Effector memory CD4-positive, alpha-beta T cell (primary cell): ENCODE results near the gene HMCN1.

Experiments
- DNase-seq, 3 donors: peaks; one replicate each; pipeline ENCODE4 v3.0.0-alpha.2; 2020
- H3K27ac ChIP-seq: 2 replicates; pipeline ENCODE4 v1.7.0; 2013; ENCODE audit warnings: mild to moderate bottlenecking, low read length, moderate library complexity; ENCODE audit not compliant: insufficient read depth, poor library complexity, severe bottlenecking
- H3K27me3 ChIP-seq: replicated peaks from 2 replicates; pipeline ENCODE4 v1.7.0; 2013; ENCODE audit warnings: mild to moderate bottlenecking, low read length; ENCODE audit not compliant: insufficient read depth, control insufficient read depth, poor library complexity, severe bottlenecking
- H3K36me3 ChIP-seq: 2 replicates; pipeline ENCODE4 v1.7.0; 2013; ENCODE audit warnings: mild to moderate bottlenecking, low read length, moderate library complexity; ENCODE audit not compliant: control insufficient read depth, insufficient read depth
- H3K4me1 ChIP-seq: 2 replicates; pipeline ENCODE4 v1.7.0; 2013; ENCODE audit warnings: low read length, mild to moderate bottlenecking; ENCODE audit not compliant: control insufficient read depth, insufficient read depth, poor library complexity, severe bottlenecking
- H3K4me3 ChIP-seq: 2 replicates; pipeline ENCODE4 v1.7.0; 2013; ENCODE audit warnings: low read length, low read depth, mild to moderate bottlenecking; ENCODE audit not compliant: insufficient read depth, poor library complexity, severe bottlenecking
- H3K9me3 ChIP-seq: 2 replicates; pipeline ENCODE4 v1.7.0; 2013; ENCODE audit warnings: mild to moderate bottlenecking, low read length, moderate library complexity; ENCODE audit not compliant: control insufficient read depth

HMCN1 gene

DNA sequence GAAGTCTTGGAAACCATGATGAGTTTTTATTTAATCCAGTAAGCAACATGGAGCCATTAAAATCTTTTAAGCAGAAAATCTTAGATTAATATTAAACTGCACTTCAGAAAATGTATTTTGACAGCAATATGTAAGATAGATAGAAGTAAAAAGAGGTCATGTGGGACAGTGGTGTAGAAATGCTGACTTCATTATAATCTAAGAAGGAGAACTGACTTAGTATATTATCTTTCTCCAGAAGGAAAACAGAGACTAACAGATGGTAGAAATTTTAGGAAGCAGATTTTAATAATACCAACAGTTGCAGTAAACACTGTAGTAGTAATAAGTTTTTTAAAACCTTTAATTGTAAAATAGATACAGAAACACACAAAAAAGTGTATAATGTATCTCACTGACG is 367.9 kb downstream of the HMCN1 start:
- no peak for DNase-seq
- Histone ChIP-seq H3K9me3 (no peaks in the 10 kb centered on the region), H3K4me3 (no peak overlapping the region)

DNA sequence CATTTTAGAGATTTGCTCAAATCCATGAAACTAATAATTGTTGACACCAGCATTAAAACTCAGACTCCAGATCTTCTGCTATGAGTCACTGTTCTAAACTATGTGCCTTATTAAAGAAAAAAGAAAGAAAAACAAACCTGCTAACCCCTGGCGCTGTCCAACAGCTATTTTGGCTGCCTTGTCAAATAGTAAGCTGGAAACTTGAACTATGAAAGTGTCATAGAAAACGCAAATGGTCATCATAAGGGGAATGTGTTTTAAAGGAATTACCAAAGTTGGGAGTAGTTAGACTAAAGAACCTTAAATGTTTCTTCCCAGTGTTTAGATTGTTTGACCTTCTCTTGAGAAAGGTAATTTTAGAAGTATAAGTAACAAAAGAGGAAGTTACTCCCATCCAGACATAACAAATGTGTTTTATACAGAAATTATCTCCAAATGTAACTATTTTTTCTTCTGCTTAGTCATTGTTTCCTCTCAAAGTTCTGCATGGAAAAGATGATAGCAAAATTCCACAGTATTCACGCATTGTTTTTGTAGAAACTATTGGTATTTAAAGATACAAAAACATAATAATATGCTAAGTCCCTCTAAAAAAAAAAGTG is 368.5 kb downstream of the HMCN1 start:
- DNase-seq: no peak
- Histone ChIP-seq H3K4me3 (no peak overlapping the region), H3K27me3 (no peaks in the 10 kb centered on the region), H3K36me3 (no peaks in the 10 kb centered on the region), H3K27ac (no peak overlapping the region), H3K9me3 (no peaks in the 10 kb centered on the region), H3K4me1 (no peaks in the 10 kb centered on the region)

More for the DNA sequence above, 367.9 kb downstream of the HMCN1 start:
- Histone ChIP-seq H3K4me1 (no peaks in the 10 kb centered on the region), H3K27me3 (no peaks in the 10 kb centered on the region), H3K27ac (no peak overlapping the region), H3K36me3 (no peaks in the 10 kb centered on the region)

DNA sequence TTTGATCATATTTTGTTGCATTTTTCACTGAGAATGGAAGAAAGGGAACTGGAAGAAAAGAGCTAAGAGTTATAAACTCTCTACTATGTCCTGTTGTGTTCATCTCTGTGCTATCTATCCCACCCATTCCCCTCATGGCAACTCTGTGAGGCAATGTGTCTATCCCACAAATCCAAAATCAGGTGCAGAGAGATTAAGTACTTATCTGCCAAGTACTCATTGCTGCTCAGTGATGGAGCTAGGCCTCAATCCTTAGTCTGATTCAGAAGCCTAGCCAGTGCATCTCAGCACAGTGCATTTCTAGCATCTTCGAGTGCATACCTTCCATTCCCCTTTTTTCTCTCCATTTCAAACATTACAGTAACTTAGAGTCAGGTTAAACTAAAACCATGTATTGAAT is 370.3 kb downstream of the HMCN1 start:
- Histone ChIP-seq H3K36me3 (no peaks in the 10 kb centered on the region), H3K4me3 (no peak overlapping the region), H3K27ac (no peak overlapping the region), H3K9me3 (no peaks in the 10 kb centered on the region), H3K4me1 (no peaks in the 10 kb centered on the region), H3K27me3 (no peaks in the 10 kb centered on the region)
- no peak for DNase-seq

DNA sequence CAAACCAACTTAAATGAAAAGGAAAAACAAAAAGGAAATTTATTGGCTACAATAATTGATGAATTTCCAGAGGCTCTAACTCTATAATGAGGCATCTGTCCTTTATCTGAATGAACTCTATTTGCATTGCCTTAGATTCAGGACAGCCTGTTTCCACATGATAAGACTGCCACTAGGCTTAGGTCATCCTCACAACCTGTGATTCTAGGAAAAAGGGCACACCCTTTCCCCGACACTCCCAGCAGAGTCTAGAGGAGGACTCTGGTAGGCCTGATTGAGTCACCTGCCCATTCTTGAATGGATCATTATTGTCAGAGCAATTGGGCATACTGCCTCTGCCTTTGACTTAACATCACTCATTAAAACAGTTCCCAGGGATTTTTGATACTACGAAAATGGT is 378.1 kb downstream of the HMCN1 start:
- Histone ChIP-seq H3K9me3 (no peaks in the 10 kb centered on the region), H3K36me3 (no peaks in the 10 kb centered on the region), H3K27ac (no peak overlapping the region), H3K27me3 (no peaks in the 10 kb centered on the region), H3K4me1 (no peaks in the 10 kb centered on the region), H3K4me3 (no peak overlapping the region)
- no peak for DNase-seq

DNA sequence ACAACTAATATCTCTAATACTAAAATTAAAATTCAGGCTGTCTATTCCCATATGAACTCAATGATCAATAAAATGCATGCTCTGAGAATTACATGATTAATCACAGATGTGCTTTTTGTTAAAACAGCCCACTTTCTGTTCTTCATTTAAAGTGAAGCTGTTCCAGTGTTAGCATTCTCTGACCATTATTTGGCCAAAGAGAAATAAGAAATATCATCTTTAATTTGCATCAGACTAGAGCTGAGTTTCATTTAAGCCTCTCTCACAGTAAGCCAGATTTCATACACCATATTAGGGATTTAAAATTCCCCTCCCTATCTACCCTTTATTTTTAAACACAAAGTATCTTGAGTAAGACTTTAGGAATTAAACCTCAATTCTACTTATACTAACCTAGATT is 379.3 kb downstream of the HMCN1 start:
- H3K36me3 ChIP-seq: no peaks in the 10 kb centered on the region
- DNase-seq: no peak
- H3K9me3 ChIP-seq: no peaks in the 10 kb centered on the region
- H3K27ac ChIP-seq: no peak overlapping the region
- H3K27me3 ChIP-seq: no peaks in the 10 kb centered on the region
- no peaks in the 10 kb centered on the region for H3K4me1 ChIP-seq
- H3K4me3 ChIP-seq: no peak overlapping the region

DNA sequence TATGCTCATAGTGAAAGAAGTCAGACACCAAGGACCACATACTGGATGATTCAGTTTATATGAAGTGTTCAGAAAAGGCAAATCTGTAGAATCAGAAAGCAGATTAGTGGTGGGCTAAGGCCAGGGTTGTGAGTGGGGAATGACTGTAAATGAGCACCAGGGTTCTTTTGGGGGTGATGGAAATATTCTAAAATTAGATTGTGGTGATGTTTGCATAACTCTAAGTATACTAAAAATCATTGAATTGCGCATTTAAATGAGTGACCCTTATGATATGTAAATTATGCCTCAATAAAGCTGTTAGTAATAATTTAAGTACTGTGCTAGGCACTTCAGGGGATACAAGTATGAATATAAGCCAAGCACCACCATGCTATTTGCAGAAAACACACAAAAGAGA is 384.5 kb downstream of the HMCN1 start:
- Histone ChIP-seq H3K36me3 (no peaks in the 10 kb centered on the region), H3K9me3 (no peaks in the 10 kb centered on the region), H3K4me3 (no peak overlapping the region), H3K4me1 (no peaks in the 10 kb centered on the region), H3K27ac (no peak overlapping the region), H3K27me3 (no peaks in the 10 kb centered on the region)
- no peak for DNase-seq

DNA sequence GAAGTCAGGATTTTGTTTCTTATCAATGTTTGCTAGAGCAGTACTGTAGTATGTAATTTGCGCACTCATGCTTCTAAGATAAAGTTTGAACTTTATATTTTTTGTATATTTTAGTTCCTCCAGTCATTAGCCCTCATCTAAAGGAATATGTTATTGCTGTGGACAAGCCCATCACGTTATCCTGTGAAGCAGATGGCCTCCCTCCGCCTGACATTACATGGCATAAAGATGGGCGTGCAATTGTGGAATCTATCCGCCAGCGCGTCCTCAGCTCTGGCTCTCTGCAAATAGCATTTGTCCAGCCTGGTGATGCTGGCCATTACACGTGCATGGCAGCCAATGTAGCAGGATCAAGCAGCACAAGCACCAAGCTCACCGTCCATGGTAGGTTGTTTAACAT is 388.6 kb downstream of the HMCN1 start:
- no peak overlapping the region for H3K27ac ChIP-seq
- H3K4me3 ChIP-seq: no peak overlapping the region
- H3K9me3 ChIP-seq: no peaks in the 10 kb centered on the region
- no peaks in the 10 kb centered on the region for H3K4me1 ChIP-seq
- DNase-seq: no peak
- no peaks in the 10 kb centered on the region for H3K36me3 ChIP-seq
- H3K27me3 ChIP-seq: no peaks in the 10 kb centered on the region

DNA sequence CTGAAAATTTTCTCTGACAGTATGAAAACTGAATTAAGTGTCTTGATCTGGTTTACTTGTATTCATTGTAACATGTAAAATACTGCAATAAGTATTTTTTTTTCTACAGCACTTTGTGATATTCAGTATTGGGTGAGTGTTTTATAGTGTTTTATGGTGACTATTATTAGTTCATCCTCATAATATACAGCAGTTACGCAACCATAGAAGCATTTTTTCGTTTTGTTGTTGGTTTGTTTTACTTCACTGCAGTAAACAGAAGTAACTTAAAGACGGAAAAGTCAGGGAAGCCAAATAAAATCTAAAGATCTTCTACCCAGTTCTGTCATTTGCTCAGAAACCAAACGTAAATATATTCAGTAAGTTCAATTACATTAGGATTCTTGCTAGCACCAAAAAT is 390.8 kb downstream of the HMCN1 start:
- Histone ChIP-seq H3K4me3 (no peak overlapping the region), H3K36me3 (no peaks in the 10 kb centered on the region), H3K27me3 (no peaks in the 10 kb centered on the region), H3K9me3 (no peaks in the 10 kb centered on the region), H3K4me1 (no peaks in the 10 kb centered on the region), H3K27ac (no peak overlapping the region)
- DNase-seq: no peak

DNA sequence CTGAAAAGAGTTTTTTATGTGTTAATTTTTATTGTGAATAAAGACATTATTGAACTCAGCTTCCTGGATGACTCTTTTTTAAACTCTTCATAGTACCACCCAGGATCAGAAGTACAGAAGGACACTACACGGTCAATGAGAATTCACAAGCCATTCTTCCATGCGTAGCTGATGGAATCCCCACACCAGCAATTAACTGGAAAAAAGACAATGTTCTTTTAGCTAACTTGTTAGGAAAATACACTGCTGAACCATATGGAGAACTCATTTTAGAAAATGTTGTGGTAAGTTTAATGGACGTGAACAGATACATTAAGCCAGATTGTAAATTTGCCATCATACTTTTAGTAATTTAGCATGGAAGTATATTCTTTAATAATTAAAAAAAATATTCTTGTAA is 391.3 kb downstream of the HMCN1 start:
- H3K9me3 ChIP-seq: no peaks in the 10 kb centered on the region
- no peak overlapping the region for H3K4me3 ChIP-seq
- H3K27ac ChIP-seq: no peak overlapping the region
- no peaks in the 10 kb centered on the region for H3K27me3 ChIP-seq
- no peaks in the 10 kb centered on the region for H3K36me3 ChIP-seq
- no peaks in the 10 kb centered on the region for H3K4me1 ChIP-seq
- no peak for DNase-seq

DNA sequence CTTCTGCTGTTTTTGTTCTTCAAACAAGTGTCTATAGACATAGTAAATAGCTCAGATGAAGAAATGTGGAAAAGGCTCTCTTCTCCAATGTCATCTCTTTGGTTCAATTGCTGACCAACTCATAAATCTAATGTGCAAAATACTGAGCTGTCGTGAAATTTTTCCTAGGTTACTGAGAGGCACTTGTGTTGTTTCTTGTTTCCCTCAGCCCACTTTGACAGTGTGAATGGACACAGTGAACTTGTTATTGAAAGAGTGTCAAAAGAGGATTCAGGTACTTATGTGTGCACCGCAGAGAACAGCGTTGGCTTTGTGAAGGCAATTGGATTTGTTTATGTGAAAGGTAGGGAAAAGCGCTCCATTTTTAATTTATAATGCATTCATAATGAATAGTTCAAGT is 395.6 kb downstream of the HMCN1 start:
- Histone ChIP-seq H3K9me3 (no peaks in the 10 kb centered on the region), H3K4me1 (no peaks in the 10 kb centered on the region), H3K36me3 (no peaks in the 10 kb centered on the region), H3K27ac (no peak overlapping the region), H3K4me3 (no peak overlapping the region), H3K27me3 (peaks cover 3% of the 10 kb centered on the region)
- DNase-seq: no peak

DNA sequence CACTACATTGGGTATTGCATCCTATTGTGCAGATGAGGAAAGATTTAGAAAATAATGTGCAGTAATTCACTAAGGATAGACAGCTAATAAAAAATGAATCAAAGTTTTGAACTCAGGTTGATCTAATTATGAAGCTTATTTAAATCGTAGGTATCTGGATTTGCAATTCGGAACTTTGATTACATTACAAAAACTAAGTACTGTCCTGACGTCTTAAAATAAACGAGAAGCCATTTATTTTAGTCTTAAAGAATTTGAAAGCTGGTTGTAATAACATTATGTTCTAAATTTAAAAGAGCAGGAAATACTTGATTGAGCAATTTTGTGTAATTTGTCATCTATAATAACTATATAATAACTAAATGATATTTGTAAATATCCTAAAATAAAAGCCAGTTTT is 404.9 kb downstream of the HMCN1 start:
- Histone ChIP-seq H3K4me3 (no peak overlapping the region), H3K36me3 (no peaks in the 10 kb centered on the region), H3K4me1 (no peaks in the 10 kb centered on the region), H3K9me3 (no peaks in the 10 kb centered on the region), H3K27me3 (no peaks in the 10 kb centered on the region), H3K27ac (no peak overlapping the region)
- DNase-seq: no peak
